C4-2B (cell line): Measurements from ENCODE around the gene TESK1.

Source experiments
- CTCF ChIP-seq: fragments of 450-650 bp; conservative IDR thresholded peaks from 2 replicates; pipeline ENCODE4 v1.5.1; 2017; ENCODE audit warnings: mild to moderate bottlenecking
- ZFX ChIP-seq: fragments of 450-650 bp; IDR thresholded peaks from 2 replicates; pipeline ENCODE4 v1.6.1; 2017

GRCh38 chr9:35615981-35616680 is 11.1 kb downstream of the TESK1 start:
- TF ChIP-seq CTCF (no peak), ZFX (no peak)
